Liver (tissue), 9 donors: ENCODE results near the gene USH1G. TPM values are rescaled to one million over a fixed set of nuclear protein-coding genes. Genes with fewer than 3 reads are reported as not detected.

Experiments used
- DNase-seq: peaks from one replicate; pipeline ENCODE4 v3.0.0-alpha.2; 2017; ENCODE audit warnings: low spot score
- H3K27ac ChIP-seq, 2 donors: one replicate each; pipeline ENCODE4 v1.7.0; 2013; ENCODE audit warnings: inconsistent platforms in 2 of 2, low read length in 2 of 2, control low read depth in 1 of 2, low read depth in 1 of 2, mild to moderate bottlenecking in 1 of 2
- H3K27me3 ChIP-seq, 4 donors: one replicate each; pipeline versions ENCODE4 v1.6.1 to v1.7.0; 2013; ENCODE audit warnings: low read length in 3 of 4, inconsistent platforms in 1 of 4, mild to moderate bottlenecking in 1 of 4, moderate library complexity in 1 of 4; ENCODE audit not compliant: control insufficient read depth in 4 of 4, insufficient read depth in 4 of 4
- H3K36me3 ChIP-seq, 4 donors: one replicate each; pipeline versions ENCODE4 v1.6.1 to v1.7.0; 2013; ENCODE audit warnings: low read length in 3 of 4, mild to moderate bottlenecking in 3 of 4, low read depth in 1 of 4, moderate library complexity in 1 of 4; ENCODE audit not compliant: control insufficient read depth in 4 of 4, insufficient read depth in 3 of 4
- H3K4me1 ChIP-seq, 4 donors: one replicate each; pipeline versions ENCODE4 v1.6.1 to v1.7.0; 2013; ENCODE audit warnings: low read length in 3 of 4, mild to moderate bottlenecking in 3 of 4, moderate library complexity in 1 of 4; ENCODE audit not compliant: control insufficient read depth in 4 of 4, insufficient read depth in 4 of 4
- H3K4me3 ChIP-seq, 3 donors: one replicate each; pipeline versions ENCODE4 v1.6.1 to v1.7.0; 2013; ENCODE audit warnings: low read length in 3 of 3, control low read depth in 1 of 3, low read depth in 1 of 3, mild to moderate bottlenecking in 1 of 3
- H3K9ac ChIP-seq, 2 donors: one replicate each; pipeline ENCODE4 v1.7.0; 2013; ENCODE audit warnings: low read length in 2 of 2, mild to moderate bottlenecking in 2 of 2, moderate library complexity in 2 of 2, control low read depth in 1 of 2, low read depth in 1 of 2
- H3K9me3 ChIP-seq, 4 donors: one replicate each; pipeline versions ENCODE4 v1.6.1 to v1.7.0; 2013; ENCODE audit warnings: low read length in 3 of 4; ENCODE audit not compliant: control insufficient read depth in 4 of 4
- ATF3 ChIP-seq: IDR thresholded peaks from 2 replicates; pipeline ENCODE4 v1.6.1; 2016; ENCODE audit warnings: antibody characterized with exemption
- CTCF ChIP-seq: fragments of 150-350 bp; IDR thresholded peaks from 2 replicates; pipeline ENCODE4 v1.5.1; 2017; ENCODE audit warnings: improper control_type of control experiment, low read depth, low read length; ENCODE audit not compliant: missing input control
- EGR1 ChIP-seq, 2 donors: IDR thresholded peaks; 2 replicates each; pipeline ENCODE4 v1.6.1; 2016 to 2018; ENCODE audit warnings: antibody characterized with exemption in 2 of 2, low read depth in 2 of 2
- FOXA1 ChIP-seq: IDR thresholded peaks from 2 replicates; pipeline ENCODE4 v1.6.1; 2016; ENCODE audit warnings: antibody characterized with exemption
- FOXA2 ChIP-seq: IDR thresholded peaks from 2 replicates; pipeline ENCODE4 v1.6.1; 2016; ENCODE audit warnings: antibody characterized with exemption
- GABPA ChIP-seq, 2 donors: IDR thresholded peaks in 1 of 2; conservative IDR thresholded peaks in 1 of 2; 2 replicates each; pipeline ENCODE4 v1.6.1; 2016; ENCODE audit warnings: antibody characterized with exemption in 2 of 2, mild to moderate bottlenecking in 1 of 2, moderate library complexity in 1 of 2
- HNF4A ChIP-seq, 2 donors: conservative IDR thresholded peaks; 2 replicates each; pipeline ENCODE4 v1.6.1; 2016; ENCODE audit warnings: antibody characterized with exemption in 2 of 2, mild to moderate bottlenecking in 2 of 2
- HNF4G ChIP-seq: IDR thresholded peaks from 2 replicates; pipeline ENCODE4 v1.6.1; 2016; ENCODE audit warnings: antibody characterized with exemption
- JUND ChIP-seq, 2 donors: IDR thresholded peaks; 2 replicates each; pipeline ENCODE4 v1.6.1; 2016; ENCODE audit warnings: antibody characterized with exemption in 2 of 2
- MAX ChIP-seq: IDR thresholded peaks from 2 replicates; pipeline ENCODE4 v1.6.1; 2016; ENCODE audit warnings: antibody characterized with exemption
- NR2F2 ChIP-seq: IDR thresholded peaks from 2 replicates; pipeline ENCODE4 v1.6.1; 2016; ENCODE audit warnings: antibody characterized with exemption
- RAD21 ChIP-seq, 2 donors: IDR thresholded peaks; 2 replicates each; pipeline ENCODE4 v1.6.1; 2016; ENCODE audit warnings: antibody characterized with exemption in 2 of 2, mild to moderate bottlenecking in 2 of 2
- REST ChIP-seq: IDR thresholded peaks from 2 replicates; pipeline ENCODE4 v1.6.1; 2016; ENCODE audit warnings: antibody characterized with exemption, mild to moderate bottlenecking
- RXRA ChIP-seq, 2 donors: IDR thresholded peaks; 2 replicates each; pipeline ENCODE4 v1.6.1; 2017 to 2018; ENCODE audit warnings: antibody characterized with exemption in 2 of 2, mild to moderate bottlenecking in 1 of 2
- SP1 ChIP-seq: IDR thresholded peaks from 2 replicates; pipeline ENCODE4 v1.6.1; 2018; ENCODE audit warnings: antibody characterized with exemption, mild to moderate bottlenecking
- TAF1 ChIP-seq: conservative IDR thresholded peaks from 2 replicates; pipeline ENCODE4 v1.6.1; 2016; ENCODE audit warnings: antibody characterized with exemption, mild to moderate bottlenecking
- YY1 ChIP-seq: IDR thresholded peaks from 2 replicates; pipeline ENCODE4 v1.6.1; 2016; ENCODE audit warnings: antibody characterized with exemption, mild to moderate bottlenecking
- ZBTB33 ChIP-seq: IDR thresholded peaks from 2 replicates; pipeline ENCODE4 v1.6.1; 2016; ENCODE audit warnings: antibody characterized with exemption
- WGBS: extraction: QIAGEN DNeasy Blood & Tissue Kit; methylation state at CpG from one replicate; pipeline ENCODE4 v1.1.7; 2013; 5-methylcytosine and 5-hydroxymethylcytosine counted together
- polyA plus RNA-seq, 2 donors: library from polyadenylated mRNA; stranded (reverse) in 1 of 2; unstranded in 1 of 2; fragments of 200-250 nt in 1 of 2; fragments of >200 nt in 1 of 2; fragmentation: Nextera tagmentation in 1 of 2; extraction: Ambion mirVana in 1 of 2; gene quantifications; one replicate each; pipeline versions ENCODE4 v1.2.1 to v1.2.3, GENCODE V29; 2013 to 2015
- total RNA-seq, 2 donors: library from RNA; depleted of rRNA; stranded (reverse); fragments of >200 nt; gene quantifications; one replicate each; pipeline ENCODE4 v1.2.3, GENCODE V29; 2014
- donor health status: healthy.
- donor health status: healthy.
- donor health status: healthy.
- donor health status: healthy.
- donor health status: healthy.

The USH1G gene
- total and polyA plus RNA-seq, 4 donors: under 0.01 TPM; not detected in 3

- Histone ChIP-seq H3K4me3 (no peak overlapping the region), H3K27me3 (no peaks in the 10 kb centered on the region), H3K27ac (no peak overlapping the region), H3K36me3 (no peaks in the 10 kb centered on the region), H3K9ac (no peak overlapping the region), H3K9me3 (no peaks in the 10 kb centered on the region), H3K4me1 (peaks cover 0 to 5% (median 0%) of the 10 kb centered on the region in 4 donors)
- TF ChIP-seq JUND (IDR thresholded peaks at IDR 0.05) (no peak), SP1 (no peak)
- DNase-seq: no peak
- WGBS: 92% methylated on average over 11 of the region's 11 CpGs
These were observed 42.0 kb downstream of the USH1G start for GRCh38 chr17:74881073-74881472.

GRCh38 chr17:74879308-74879707 lies 43.7 kb downstream of the USH1G start:
- H3K9ac ChIP-seq: no peak overlapping the region
- no peaks in the 10 kb centered on the region for H3K36me3 ChIP-seq
- no peaks in the 10 kb centered on the region for H3K9me3 ChIP-seq
- H3K27me3 ChIP-seq: no peaks in the 10 kb centered on the region
- no peak overlapping the region for H3K4me3 ChIP-seq
- TF ChIP-seq ZBTB33 (no peak), RXRA (IDR thresholded peaks at IDR 0.05) (no peak), JUND (IDR thresholded peaks at IDR 0.05) (no peak), MAX (no peak), TAF1 (no peak), SP1 (no peak), NR2F2 (no peak), REST (no peak), HNF4A (conservative IDR thresholded peaks at IDR 0.05) (no peak), CTCF (no peak), FOXA2 (no peak), FOXA1 (no peak), YY1 (no peak), EGR1 (IDR thresholded peaks at IDR 0.05; ENCODE audit: low read depth in 2 of 2) (no peak), GABPA (IDR thresholded peaks at IDR 0.05 in 1 of 2, conservative IDR thresholded peaks at IDR 0.05 in 1 of 2) (no peak), HNF4G (no peak), ATF3 (no peak), RAD21 (IDR thresholded peaks at IDR 0.05) (no peak)
- peaks cover 0 to 5% (median 1%) of the 10 kb centered on the region in 4 donors for H3K4me1 ChIP-seq
- whole genome bisulfite sequencing: 93% methylated on average over 16 of the region's 16 CpGs
- H3K27ac ChIP-seq: no peak overlapping the region
- no peak for DNase-seq
